ENCODE data around the gene ULK1.

ULK1 gene

DNA sequence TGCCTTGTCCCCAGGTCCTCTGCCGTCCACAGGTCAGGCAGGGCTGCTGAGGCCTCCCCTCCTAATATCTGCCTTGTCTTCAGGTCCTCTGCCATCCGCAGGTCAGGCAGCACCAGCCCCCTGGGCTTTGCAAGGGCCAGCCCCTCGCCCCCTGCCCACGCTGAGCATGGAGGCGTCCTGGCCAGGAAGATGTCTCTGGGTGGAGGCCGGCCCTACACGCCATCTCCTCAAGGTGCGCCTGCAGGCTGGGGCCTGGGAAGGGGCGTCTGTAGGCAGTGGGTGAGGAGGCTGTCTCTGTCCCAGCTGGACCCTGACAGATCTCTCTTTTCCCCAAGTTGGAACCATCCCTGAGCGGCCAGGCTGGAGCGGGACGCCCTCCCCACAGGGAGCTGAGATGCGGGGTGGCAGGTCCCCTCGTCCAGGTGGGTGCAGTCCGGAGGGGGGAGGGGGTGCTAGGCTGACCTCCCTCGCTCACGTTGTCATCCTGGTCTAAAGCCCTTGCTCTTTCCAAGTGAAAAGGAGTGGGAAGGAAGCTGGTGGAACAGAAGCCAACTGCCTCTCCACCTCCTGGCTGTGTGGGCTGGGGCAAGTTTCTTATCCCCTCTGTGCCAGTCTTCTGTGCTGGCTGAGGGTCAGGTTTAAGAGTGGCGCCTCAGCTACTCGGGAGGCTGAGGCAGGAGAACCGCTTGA lies 20.7 kb downstream of the ULK1 start:
- TF ChIP-seq, protein P1, sequence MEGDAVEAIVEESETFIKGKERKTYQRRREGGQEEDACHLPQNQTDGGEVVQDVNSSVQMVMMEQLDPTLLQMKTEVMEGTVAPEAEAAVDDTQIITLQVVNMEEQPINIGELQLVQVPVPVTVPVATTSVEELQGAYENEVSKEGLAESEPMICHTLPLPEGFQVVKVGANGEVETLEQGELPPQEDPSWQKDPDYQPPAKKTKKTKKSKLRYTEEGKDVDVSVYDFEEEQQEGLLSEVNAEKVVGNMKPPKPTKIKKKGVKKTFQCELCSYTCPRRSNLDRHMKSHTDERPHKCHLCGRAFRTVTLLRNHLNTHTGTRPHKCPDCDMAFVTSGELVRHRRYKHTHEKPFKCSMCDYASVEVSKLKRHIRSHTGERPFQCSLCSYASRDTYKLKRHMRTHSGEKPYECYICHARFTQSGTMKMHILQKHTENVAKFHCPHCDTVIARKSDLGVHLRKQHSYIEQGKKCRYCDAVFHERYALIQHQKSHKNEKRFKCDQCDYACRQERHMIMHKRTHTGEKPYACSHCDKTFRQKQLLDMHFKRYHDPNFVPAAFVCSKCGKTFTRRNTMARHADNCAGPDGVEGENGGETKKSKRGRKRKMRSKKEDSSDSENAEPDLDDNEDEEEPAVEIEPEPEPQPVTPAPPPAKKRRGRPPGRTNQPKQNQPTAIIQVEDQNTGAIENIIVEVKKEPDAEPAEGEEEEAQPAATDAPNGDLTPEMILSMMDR (IDR thresholded peaks at IDR 0.05; ENCODE audit: low read depth, low read length) = no peak
- no peak overlapping the region for H3K4me3 ChIP-seq (ENCODE audit: low read depth, low read length)
- in situ Hi-C loops (cut with HindIII; ENCODE audit: low sequenced_read_pairs) = no loop called here
- no peak for DNase-seq (ENCODE audit: low read depth, low spot score)

DNA sequence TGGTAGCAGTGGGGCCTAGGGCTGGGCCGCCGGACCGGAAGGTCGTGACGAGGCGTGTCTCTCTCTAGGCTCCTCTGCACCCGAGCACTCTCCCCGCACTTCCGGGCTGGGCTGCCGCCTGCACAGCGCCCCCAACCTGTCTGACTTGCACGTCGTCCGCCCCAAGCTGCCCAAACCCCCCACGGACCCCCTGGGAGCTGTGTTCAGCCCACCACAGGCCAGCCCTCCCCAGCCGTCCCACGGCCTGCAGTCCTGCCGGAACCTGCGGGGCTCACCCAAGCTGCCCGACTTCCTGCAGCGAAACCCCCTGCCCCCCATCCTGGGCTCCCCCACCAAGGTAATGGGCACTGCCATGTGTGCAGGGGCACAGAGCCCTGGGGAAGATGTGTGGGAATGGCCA lies 21.4 kb downstream of the ULK1 start:
- no peak for DNase-seq (ENCODE audit: low read depth, low spot score)
- H3K4me3 ChIP-seq (ENCODE audit: low read depth, low read length) = no peak overlapping the region
- in situ Hi-C loops (cut with HindIII; ENCODE audit: low sequenced_read_pairs) = no loop called here
- TF ChIP-seq, protein P1 (IDR thresholded peaks at IDR 0.05; ENCODE audit: low read depth, low read length) = no peak

DNA sequence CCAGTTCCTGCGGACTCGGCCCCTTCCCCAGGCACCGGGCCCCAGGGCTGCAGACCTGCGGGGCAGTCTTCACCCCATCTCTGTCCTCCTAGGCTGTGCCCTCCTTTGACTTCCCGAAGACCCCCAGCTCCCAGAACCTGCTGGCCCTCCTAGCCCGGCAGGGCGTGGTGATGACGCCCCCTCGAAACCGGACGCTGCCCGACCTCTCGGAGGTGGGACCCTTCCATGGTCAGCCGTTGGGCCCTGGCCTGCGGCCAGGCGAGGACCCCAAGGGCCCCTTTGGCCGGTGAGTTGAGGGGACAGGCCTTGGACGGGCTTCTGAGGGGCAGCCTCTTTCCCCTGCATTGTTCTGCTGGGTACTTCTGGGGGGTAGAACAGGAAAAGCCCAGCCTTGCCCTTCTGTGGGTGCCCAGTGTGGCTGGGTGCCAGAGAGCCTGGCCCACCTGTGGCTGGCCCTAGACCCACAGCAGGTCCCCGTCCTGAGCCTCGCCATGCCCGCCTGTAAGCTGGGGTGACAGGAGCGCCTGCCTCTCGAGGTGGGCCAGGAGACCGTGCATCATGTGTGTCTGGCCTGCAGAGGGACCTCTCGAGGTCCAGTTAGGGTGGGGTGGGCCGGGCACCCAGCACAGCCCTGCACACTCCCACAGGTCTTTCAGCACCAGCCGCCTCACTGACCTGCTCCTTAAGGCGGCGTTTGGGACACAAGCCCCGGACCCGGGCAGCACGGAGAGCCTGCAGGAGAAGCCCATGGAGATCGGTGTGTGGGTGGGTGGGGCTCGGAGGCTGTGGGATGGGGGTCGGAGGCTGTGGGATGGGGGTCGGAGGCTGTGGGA lies 22.1 kb downstream of the ULK1 start:
- TF ChIP-seq, protein P1 (IDR thresholded peaks at IDR 0.05; ENCODE audit: low read depth, low read length) = no peak
- in situ Hi-C loops (cut with HindIII; ENCODE audit: low sequenced_read_pairs) = no loop called here
- H3K4me3 ChIP-seq (ENCODE audit: low read depth, low read length) = no peak overlapping the region
- no peak for DNase-seq (ENCODE audit: low read depth, low spot score)

DNA sequence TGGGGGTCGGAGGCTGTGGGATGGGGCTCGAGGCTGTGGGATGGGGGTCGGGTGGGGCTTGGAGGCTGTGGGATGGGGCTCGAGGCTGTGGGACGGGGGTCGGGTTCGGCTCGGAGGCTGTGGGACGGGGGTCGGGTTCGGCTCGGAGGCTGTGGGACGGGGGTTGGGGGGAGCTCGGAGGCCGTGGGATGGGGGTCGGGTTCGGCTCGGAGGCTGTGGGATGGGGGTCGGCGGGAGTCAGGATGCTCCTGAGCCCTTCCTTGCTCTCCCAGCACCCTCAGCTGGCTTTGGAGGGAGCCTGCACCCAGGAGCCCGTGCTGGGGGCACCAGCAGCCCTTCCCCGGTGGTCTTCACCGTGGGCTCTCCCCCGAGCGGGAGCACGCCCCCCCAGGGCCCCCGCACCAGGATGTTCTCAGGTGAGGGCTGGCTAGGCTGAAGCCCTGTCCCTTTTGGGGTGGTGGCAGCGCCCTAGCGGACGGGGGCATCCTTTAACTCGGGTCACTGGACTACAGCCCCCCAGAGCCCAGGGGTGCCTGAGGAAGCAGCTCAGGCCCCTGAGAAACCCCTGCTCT lies 22.8 kb downstream of the ULK1 start:
- in situ Hi-C loops (cut with HindIII; ENCODE audit: low sequenced_read_pairs) = no loop called here
- TF ChIP-seq, protein P1 (IDR thresholded peaks at IDR 0.05; ENCODE audit: low read depth, low read length) = no peak
- DNase-seq (ENCODE audit: low read depth, low spot score) = no peak
- no peak overlapping the region for H3K4me3 ChIP-seq (ENCODE audit: low read depth, low read length)

DNA sequence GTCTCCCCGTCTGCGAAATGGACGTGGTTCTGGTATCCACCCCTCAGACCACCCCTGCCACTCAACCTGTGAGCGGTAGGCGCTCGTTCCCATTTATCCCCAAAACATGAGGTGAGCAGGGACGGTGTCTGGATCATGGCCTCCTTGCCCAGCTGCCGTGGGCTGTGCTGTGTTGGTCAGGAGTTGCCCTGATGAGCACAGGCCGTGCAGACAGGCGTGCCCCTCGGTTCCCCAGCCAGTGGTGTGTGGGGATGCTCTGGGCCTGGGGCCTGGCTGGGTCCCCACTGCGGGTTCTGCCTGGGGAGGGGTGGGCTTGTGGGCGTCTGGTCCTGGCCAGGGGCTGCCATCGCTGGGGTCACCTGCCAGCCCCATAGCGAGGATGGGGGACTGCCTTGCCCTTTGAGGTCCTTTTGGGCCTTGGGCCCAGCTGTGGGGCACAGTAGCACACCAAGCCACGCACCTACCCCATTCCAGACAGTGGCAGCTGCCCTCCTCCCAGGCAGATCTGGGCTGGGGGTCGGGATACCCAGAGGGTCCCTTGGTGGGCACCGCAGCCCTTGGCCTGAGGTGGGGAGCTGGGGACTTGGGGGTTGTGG lies 23.4 kb downstream of the ULK1 start:
- TF ChIP-seq, protein P1 (IDR thresholded peaks at IDR 0.05; ENCODE audit: low read depth, low read length) = no peak
- in situ Hi-C loops (cut with HindIII; ENCODE audit: low sequenced_read_pairs) = no loop called here
- no peak for DNase-seq (ENCODE audit: low read depth, low spot score)
- no peak overlapping the region for H3K4me3 ChIP-seq (ENCODE audit: low read depth, low read length)

DNA sequence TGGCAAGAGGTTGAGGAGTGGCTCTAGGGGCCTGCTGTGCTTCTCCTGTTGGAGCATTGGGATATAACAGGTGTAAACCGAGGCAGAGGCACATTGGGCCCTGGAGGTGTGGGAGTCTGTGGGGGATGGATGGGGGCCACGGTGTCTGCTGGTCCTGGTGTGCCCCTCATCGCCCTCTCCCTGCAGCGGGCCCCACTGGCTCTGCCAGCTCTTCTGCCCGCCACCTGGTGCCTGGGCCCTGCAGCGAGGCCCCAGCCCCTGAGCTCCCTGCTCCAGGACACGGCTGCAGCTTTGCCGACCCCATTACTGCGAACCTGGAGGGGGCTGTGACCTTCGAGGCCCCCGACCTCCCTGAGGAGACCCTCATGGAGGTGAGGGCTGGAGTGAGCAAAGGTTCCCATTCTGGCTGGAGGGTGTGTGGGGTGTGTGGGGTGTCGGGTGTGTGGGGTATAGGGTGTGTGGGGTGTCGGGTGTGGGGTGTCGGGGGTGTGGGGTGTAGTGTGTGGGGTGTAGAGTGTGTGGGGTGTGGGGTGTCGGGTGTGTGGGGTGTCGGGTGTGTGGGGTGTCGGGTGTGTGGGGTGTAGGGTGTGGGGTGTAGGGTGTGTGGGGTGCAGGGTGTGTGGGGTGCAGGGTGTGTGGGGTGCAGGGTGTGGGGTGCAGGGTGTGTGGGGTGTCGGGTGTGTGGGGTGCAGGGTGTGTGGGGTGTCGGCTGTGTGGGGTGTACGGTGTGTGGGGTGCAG lies 24.1 kb downstream of the ULK1 start:
- no peak for DNase-seq (ENCODE audit: low read depth, low spot score)
- no peak overlapping the region for H3K4me3 ChIP-seq (ENCODE audit: low read depth, low read length)
- in situ Hi-C loops (cut with HindIII; ENCODE audit: low sequenced_read_pairs) = no loop called here
- TF ChIP-seq, protein P1 (IDR thresholded peaks at IDR 0.05; ENCODE audit: low read depth, low read length) = no peak
